OCI-LY7 (cell line): ENCODE measurements around the gene GPR146. TPM values are rescaled to one million over a fixed set of nuclear protein-coding genes. Genes with fewer than 3 reads are reported as not detected.

Experiments used
- BruUV-seq: library from RNA; stranded (reverse); fragments of 400-500 nt; replicated peaks from 2 replicates; lab custom pipeline; 2021; lab: Mats Ljungman, UMichigan
- CTCF ChIA-PET: fragments of 300-600 bp; sonication (Branson Sonifier 250); formaldehyde crosslinking; loops from one replicate; lab custom pipeline; 2022; ENCODE audit warnings: antibody characterized with exemption; ENCODE audit not compliant: unreplicated experiment; lab: Charles Lee
- POLR2A ChIA-PET: fragments of 300-600 bp; sonication (Branson Sonifier 250); formaldehyde crosslinking; loops from one replicate; lab custom pipeline; 2022; ENCODE audit warnings: antibody characterized with exemption; lab: Charles Lee
- DNase-seq: peaks from one replicate; pipeline ENCODE4 v3.0.0-alpha.2; 2015; ENCODE audit warnings: low spot score
- H2AFZ ChIP-seq: fragments of 200-600 bp; sonication (generic), shearing (Covaris generic); 2 replicates; pipeline ENCODE4 v1.6.1; 2014; ENCODE audit warnings: mild to moderate bottlenecking, antibody characterized with exemption, low read length, moderate library complexity
- H3K27ac ChIP-seq: fragments of 200-600 bp; sonication (generic); 2 replicates; pipeline ENCODE4 v1.5.1; 2014; ENCODE audit warnings: mixed run types, low read depth, mild to moderate bottlenecking, moderate library complexity, low read length, inconsistent platforms; ENCODE audit not compliant: poor library complexity, severe bottlenecking
- H3K36me3 ChIP-seq: fragments of 200-600 bp; sonication (generic); 2 replicates; pipeline ENCODE4 v1.6.1; 2014; ENCODE audit warnings: mild to moderate bottlenecking, antibody characterized with exemption, low read length, moderate library complexity, mixed read lengths; ENCODE audit not compliant: insufficient read depth
- H3K4me1 ChIP-seq: fragments of 200-600 bp; sonication (generic); 2 replicates; pipeline ENCODE4 v1.5.1; 2014; ENCODE audit warnings: mild to moderate bottlenecking, low read length; ENCODE audit not compliant: insufficient read depth, poor library complexity, severe bottlenecking
- H3K4me2 ChIP-seq: fragments of 200-600 bp; sonication (generic); 2 replicates; pipeline ENCODE4 v1.6.1; 2014; ENCODE audit warnings: mild to moderate bottlenecking, low read length
- H3K4me3 ChIP-seq: fragments of 200-600 bp; sonication (generic); 2 replicates; pipeline ENCODE4 v1.5.1; 2014; ENCODE audit warnings: mild to moderate bottlenecking, low read depth, low read length; ENCODE audit not compliant: poor library complexity, severe bottlenecking
- H3K79me2 ChIP-seq: fragments of 200-600 bp; sonication (generic); 2 replicates; pipeline ENCODE4 v1.6.1; 2016; ENCODE audit warnings: low read depth, mild to moderate bottlenecking, low read length, moderate library complexity, mixed read lengths; ENCODE audit not compliant: insufficient read depth
- H3K9me2 ChIP-seq: fragments of 200-600 bp; sonication (generic); 2 replicates; pipeline ENCODE4 v1.6.1; 2016; ENCODE audit warnings: mild to moderate bottlenecking, low read length, mixed read lengths; ENCODE audit not compliant: insufficient read depth
- H3K9me3 ChIP-seq: fragments of 200-600 bp; sonication (generic); 2 replicates; pipeline ENCODE4 v1.6.1; 2014; ENCODE audit warnings: mild to moderate bottlenecking, mixed run types, low read length, mixed read lengths
- H4K20me1 ChIP-seq: fragments of 200-600 bp; sonication (generic); 2 replicates; pipeline ENCODE4 v1.6.1; 2014; ENCODE audit warnings: mild to moderate bottlenecking, antibody characterized with exemption, low read length, moderate library complexity, mixed read lengths; ENCODE audit not compliant: insufficient read depth
- EZH2phosphoT487 ChIP-seq: fragments of 200-600 bp; sonication (generic); IDR thresholded peaks from 2 replicates; pipeline ENCODE4 v1.6.1; 2018; ENCODE audit warnings: low read depth, borderline replicate concordance, mild to moderate bottlenecking, mixed run types, antibody characterized with exemption, low read length, moderate library complexity, mixed read lengths
- intact Hi-C: fragments of 100-400 bp; cut with micrococcal nuclease; formaldehyde crosslinking; loops from one replicate; pipeline ENCODE4 v1.10.0; 2022; ENCODE audit not compliant: unreplicated experiment
- total RNA-seq, 2 experiments: library from RNA; depleted of rRNA in 1 of 2; stranded (reverse); fragments of >200 nt in 1 of 2; shearing (Covaris generic) in 1 of 2; gene quantifications; 2 replicates each; pipeline ENCODE4 v1.2.3, GENCODE V29; 2014 to 2022
- TF ChIP-seq, protein P1 (sequence below): fragments of 200-600 bp; sonication (generic); conservative IDR thresholded peaks from 2 replicates; pipeline ENCODE4 v1.5.1; 2014; ENCODE audit warnings: mild to moderate bottlenecking, antibody characterized with exemption, low read length, moderate library complexity, mixed read lengths

Gene GPR146
- total RNA-seq, 2 experiments from 2014 or later = 0.95 to 3.3 TPM

- H3K36me3 ChIP-seq = peaks cover 4% of the 10 kb centered on the region
- POLR2A ChIA-PET = no interaction called here
- no peaks in the 10 kb centered on the region for H3K9me2 ChIP-seq
- H2AFZ ChIP-seq = no peak overlapping the region
- BruUV-seq = no TSS peak
- TF ChIP-seq, protein P1, sequence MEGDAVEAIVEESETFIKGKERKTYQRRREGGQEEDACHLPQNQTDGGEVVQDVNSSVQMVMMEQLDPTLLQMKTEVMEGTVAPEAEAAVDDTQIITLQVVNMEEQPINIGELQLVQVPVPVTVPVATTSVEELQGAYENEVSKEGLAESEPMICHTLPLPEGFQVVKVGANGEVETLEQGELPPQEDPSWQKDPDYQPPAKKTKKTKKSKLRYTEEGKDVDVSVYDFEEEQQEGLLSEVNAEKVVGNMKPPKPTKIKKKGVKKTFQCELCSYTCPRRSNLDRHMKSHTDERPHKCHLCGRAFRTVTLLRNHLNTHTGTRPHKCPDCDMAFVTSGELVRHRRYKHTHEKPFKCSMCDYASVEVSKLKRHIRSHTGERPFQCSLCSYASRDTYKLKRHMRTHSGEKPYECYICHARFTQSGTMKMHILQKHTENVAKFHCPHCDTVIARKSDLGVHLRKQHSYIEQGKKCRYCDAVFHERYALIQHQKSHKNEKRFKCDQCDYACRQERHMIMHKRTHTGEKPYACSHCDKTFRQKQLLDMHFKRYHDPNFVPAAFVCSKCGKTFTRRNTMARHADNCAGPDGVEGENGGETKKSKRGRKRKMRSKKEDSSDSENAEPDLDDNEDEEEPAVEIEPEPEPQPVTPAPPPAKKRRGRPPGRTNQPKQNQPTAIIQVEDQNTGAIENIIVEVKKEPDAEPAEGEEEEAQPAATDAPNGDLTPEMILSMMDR = no peak
- no peak for TF ChIP-seq EZH2phosphoT487
- H3K4me3 ChIP-seq = no peak overlapping the region
- CTCF ChIA-PET = no interaction called here
- H4K20me1 ChIP-seq = no peaks in the 10 kb centered on the region
- peaks cover 32% of the 10 kb centered on the region for H3K4me1 ChIP-seq
- intact Hi-C loops = no loop called here
- H3K79me2 ChIP-seq = peaks cover 18% of the 10 kb centered on the region; the same call in 1 of the 2 replicates
- no peaks in the 10 kb centered on the region for H3K9me3 ChIP-seq
- no peak overlapping the region for H3K27ac ChIP-seq
- DNase-seq = no peak
- H3K4me2 ChIP-seq = no peak overlapping the region
Measured at GRCh38 chr7:1031716-1032455, 12.5 kb upstream of the GPR146 start.

DNA sequence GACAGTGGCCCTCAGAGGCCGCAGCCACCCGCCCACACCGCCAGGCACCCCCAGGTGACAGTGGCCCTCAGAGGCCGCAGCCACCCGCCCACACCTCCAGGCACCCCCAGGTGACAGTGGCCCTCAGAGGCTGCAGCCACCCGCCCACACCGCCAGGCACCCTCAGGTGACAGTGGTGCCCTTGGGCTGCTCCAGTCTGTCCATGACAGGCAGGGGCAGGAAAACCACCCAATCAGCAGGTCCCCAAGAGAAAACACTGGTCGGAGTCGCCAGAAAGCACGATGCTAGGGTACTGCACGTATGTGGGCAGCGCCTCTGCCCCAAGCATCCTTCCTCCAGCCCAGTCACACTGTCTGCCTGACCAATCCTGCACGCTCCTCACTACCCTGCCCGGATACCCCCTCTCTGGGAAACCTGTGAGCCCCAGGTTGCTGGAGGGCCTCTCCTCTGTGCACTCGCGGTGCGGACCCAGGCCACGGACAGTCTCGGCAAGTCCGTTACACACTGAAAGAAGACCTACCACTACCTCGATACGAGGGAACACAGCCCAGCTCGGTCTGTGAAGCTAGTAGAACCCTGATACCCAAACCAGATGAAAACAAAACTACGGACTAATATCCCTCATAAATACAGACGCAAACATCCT lies 11.7 kb upstream of the GPR146 start:
- no peaks in the 10 kb centered on the region for H3K9me3 ChIP-seq
- no peak overlapping the region for H3K4me3 ChIP-seq
- H3K36me3 ChIP-seq = no peaks in the 10 kb centered on the region; the same call in 1 of the 2 replicates
- POLR2A ChIA-PET = no interaction called here
- TF ChIP-seq, protein P1 = no peak
- no peak overlapping the region for H2AFZ ChIP-seq
- BruUV-seq = no TSS peak
- no peaks in the 10 kb centered on the region for H4K20me1 ChIP-seq
- intact Hi-C loops = no loop called here
- CTCF ChIA-PET = no interaction called here
- peaks cover 10% of the 10 kb centered on the region; the same call in 1 of the 2 replicates for H3K79me2 ChIP-seq
- H3K4me1 ChIP-seq = peaks cover 28% of the 10 kb centered on the region
- H3K9me2 ChIP-seq = no peaks in the 10 kb centered on the region
- no peak for DNase-seq
- no peak overlapping the region for H3K4me2 ChIP-seq
- H3K27ac ChIP-seq = no peak overlapping the region
